Natural killer cell treated with Interleukin-12 subunit alpha and Interleukin-12 subunit beta and Interleukin-15 and Interleukin-18, amount 100 ng/mL, for 72 hours (primary cell): ENCODE measurements around the gene CDH12. TPM values are rescaled to one million over a fixed set of nuclear protein-coding genes. Genes with fewer than 3 reads are reported as not detected.

Experiments used
- ATAC-seq, 2 donors: fragments of 150-1000 bp; cut with Tn5 transposase in 1 of 2; sonication (Bioruptor Pico), chemical (Tn5 transposase) in 1 of 2; 2 replicates each; pipeline ENCODE4 v1.10.0; 2021
- DNase-seq: peaks from one replicate; pipeline ENCODE4 v3.0.0; 2022; ENCODE audit warnings: low spot score
- H3K27ac Mint-ChIP-seq, 2 donors: 1 replicate in 1 of 2; 2 replicates in 1 of 2; pipeline ENCODE4 v1.8.0; 2022; ENCODE audit warnings: mixed read lengths in 2 of 2, mild to moderate bottlenecking in 1 of 2, moderate library complexity in 1 of 2
- H3K27me3 Mint-ChIP-seq, 2 donors: 1 replicate in 1 of 2; 2 replicates in 1 of 2; pipeline ENCODE4 v1.8.0; 2022; ENCODE audit warnings: mixed read lengths in 2 of 2
- H3K36me3 Mint-ChIP-seq: one replicate; pipeline ENCODE4 v1.8.0; 2022; ENCODE audit warnings: mixed read lengths
- H3K4me1 Mint-ChIP-seq, 2 donors: 1 replicate in 1 of 2; 2 replicates in 1 of 2; pipeline ENCODE4 v1.8.0; 2022; ENCODE audit warnings: low read depth in 2 of 2, mixed read lengths in 2 of 2, mild to moderate bottlenecking in 1 of 2
- H3K4me3 Mint-ChIP-seq: one replicate; pipeline ENCODE4 v1.8.0; 2022; ENCODE audit warnings: mixed read lengths
- H3K9me3 Mint-ChIP-seq: 2 replicates; pipeline ENCODE4 v1.8.0; 2022; ENCODE audit warnings: mixed read lengths
- total RNA-seq, 2 donors: library from RNA; stranded (reverse); gene quantifications; one replicate each; pipeline ENCODE4 v1.2.3, GENCODE V29; 2022

CDH12 gene
- total RNA-seq, 2 donors from 2014 or later, result not detected

DNA sequence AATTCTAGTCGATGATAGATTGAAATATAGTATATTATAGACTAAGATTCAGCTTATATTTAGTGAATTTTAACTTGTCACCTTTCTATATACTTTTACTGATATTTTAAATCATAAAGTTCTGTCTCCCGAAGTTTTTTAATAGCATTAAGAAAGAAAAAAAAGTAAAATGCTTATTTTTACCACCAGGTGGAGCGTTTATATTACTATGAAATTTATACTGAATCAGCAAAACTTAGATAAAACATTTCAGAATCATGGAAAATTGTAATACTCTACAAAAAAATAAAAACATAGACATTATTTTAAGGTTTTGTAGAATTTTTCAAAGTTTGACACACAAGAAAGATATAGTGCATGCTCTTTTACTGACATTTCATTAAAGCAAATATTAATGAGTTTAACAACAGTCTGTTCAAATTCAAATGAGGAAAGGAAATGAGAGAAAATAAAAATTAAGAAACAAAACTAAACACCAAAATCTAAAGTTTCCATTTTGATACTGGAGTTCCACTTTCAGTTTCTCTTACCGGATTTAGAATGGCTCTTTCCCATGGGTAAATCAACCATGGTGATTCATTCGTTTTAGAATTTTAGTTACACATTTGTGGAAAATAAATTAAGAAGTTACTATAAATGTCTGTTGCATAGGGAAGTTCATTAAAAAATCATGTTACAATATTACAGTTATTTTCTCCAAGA is 1035.3 kb downstream of the CDH12 start:
- H3K36me3 Mint-ChIP-seq, result peaks cover 6% of the 10 kb centered on the region
- ATAC-seq (no peak), DNase-seq (no peak)
- no peak overlapping the region for H3K4me3 Mint-ChIP-seq
- H3K27ac Mint-ChIP-seq, result no peak overlapping the region
- peaks cover 9% of the 10 kb centered on the region for H3K9me3 Mint-ChIP-seq
- H3K4me1 Mint-ChIP-seq, result no peaks in the 10 kb centered on the region
- no peaks in the 10 kb centered on the region for H3K27me3 Mint-ChIP-seq

DNA sequence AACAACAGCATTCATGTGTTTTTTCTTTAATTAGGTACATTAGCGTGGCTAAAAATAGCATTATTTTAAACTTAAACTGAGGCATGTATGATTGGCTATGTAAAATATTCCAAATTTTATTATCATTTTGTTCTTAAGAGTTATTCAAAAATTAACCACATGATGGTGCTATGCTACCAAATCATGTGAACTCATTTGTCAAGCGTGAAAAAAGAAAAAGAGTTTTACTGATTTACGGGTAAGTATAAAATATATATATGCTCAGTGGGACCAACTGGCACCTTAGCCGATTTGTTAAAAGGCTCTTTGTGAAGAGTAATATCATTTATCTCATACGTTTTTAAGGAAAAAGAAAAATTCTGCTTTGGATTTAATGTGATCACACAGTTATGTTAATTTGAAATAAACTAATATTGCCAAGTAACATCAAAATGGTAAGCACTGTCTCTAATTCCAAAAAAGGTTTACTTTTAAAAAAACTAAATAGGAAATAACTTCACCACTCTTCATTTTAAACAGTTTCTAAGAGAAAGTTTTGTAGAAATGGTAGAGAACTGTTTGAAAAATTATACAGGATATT is 1042.3 kb downstream of the CDH12 start:
- Mint-ChIP-seq H3K36me3 (peaks cover 7% of the 10 kb centered on the region), H3K4me3 (no peak overlapping the region), H3K9me3 (peaks cover 8% of the 10 kb centered on the region), H3K27ac (no peak overlapping the region), H3K4me1 (no peaks in the 10 kb centered on the region), H3K27me3 (no peaks in the 10 kb centered on the region)
- DNase-seq (no peak), ATAC-seq (no peak)

DNA sequence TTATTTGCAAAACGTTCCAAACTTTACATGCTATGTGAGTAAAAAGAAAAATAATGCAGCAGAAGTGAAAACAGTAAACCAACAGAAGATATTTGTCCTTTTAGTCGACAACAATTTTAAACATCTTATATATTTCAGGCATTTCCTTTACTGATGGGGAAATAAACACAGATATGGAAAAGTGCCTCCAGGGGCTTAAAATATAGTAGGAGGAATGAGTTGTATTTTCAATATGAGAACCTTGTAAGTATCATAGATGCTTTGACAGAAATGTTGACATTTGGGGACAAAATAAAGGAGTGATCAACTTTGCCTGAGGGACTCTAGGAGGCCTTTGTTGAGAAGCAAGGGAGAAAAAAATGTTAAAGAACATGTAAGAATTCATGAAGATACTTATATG is 1043.5 kb downstream of the CDH12 start:
- no peaks in the 10 kb centered on the region for H3K4me1 Mint-ChIP-seq
- H3K27me3 Mint-ChIP-seq, result no peaks in the 10 kb centered on the region
- no peak overlapping the region for H3K27ac Mint-ChIP-seq
- peaks cover 7% of the 10 kb centered on the region for H3K36me3 Mint-ChIP-seq
- DNase-seq, result no peak
- H3K9me3 Mint-ChIP-seq, result peaks cover 8% of the 10 kb centered on the region
- H3K4me3 Mint-ChIP-seq, result no peak overlapping the region
- ATAC-seq, result no peak

DNA sequence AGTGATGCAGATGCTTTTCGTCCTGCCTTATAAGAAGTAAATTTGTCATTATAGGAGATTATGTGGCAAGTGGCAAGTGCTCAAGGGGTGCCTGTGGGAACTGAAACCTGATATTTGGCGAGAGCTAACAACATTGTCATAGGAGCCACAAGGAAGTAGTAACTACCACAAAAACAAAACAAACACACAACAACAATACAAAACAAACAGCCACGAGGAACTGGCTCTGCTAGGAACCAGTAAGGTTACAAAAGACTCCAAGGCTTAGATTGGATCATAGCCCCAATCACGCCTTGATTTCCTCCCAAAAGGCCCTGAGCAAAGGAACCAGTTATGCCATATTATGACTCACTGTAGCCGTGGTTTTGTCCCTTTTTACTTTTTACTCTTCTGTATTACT is 1045.2 kb downstream of the CDH12 start:
- no peak overlapping the region for H3K4me3 Mint-ChIP-seq
- H3K27ac Mint-ChIP-seq, result no peak overlapping the region
- peaks cover 7% of the 10 kb centered on the region for H3K36me3 Mint-ChIP-seq
- H3K4me1 Mint-ChIP-seq, result no peaks in the 10 kb centered on the region
- ATAC-seq (no peak), DNase-seq (no peak)
- peaks cover 6% of the 10 kb centered on the region for H3K9me3 Mint-ChIP-seq
- no peaks in the 10 kb centered on the region for H3K27me3 Mint-ChIP-seq

DNA sequence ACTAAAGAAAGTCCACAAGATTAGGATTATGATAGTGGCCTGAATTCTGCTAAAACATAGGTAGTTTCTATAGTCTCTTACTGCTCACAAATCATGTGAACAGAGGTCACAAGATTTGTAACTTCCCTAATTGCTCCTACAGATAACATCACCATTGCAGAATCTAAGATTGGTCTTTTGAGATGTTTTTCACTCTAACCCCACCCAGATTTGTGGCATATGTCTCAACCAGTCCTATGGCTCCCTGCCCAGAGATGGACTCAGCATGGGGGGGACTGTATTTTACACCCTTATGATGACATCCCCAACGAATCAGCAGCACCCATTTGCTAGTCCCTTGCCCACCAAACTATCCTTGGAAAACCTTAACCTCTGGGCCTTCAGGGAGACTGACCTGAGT is 1046.2 kb downstream of the CDH12 start:
- Mint-ChIP-seq H3K27ac (no peak overlapping the region), H3K4me1 (no peaks in the 10 kb centered on the region), H3K9me3 (peaks cover 6% of the 10 kb centered on the region), H3K36me3 (peaks cover 7% of the 10 kb centered on the region), H3K27me3 (no peaks in the 10 kb centered on the region), H3K4me3 (no peak overlapping the region)
- no peak for DNase-seq
- no peak for ATAC-seq

DNA sequence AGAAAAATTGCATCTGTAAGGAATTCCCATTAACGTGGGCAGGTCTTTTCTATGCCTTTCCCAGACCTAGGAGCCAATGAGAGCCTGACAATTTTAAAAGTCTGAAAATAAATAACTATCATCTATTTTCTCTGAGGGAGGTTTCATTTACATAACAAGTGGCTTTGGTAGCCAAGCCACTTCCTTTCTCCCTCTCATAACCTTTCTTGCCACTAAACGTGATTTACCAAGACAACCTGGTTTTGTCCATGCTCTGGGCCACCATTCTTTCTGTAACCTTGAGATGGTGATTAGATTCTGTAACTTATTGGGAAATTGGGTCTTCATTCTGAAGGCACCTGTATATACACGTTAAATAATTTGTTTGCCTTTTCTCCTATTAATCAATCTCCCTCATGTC is 1046.9 kb downstream of the CDH12 start:
- Mint-ChIP-seq H3K9me3 (peaks cover 6% of the 10 kb centered on the region), H3K27ac (no peak overlapping the region), H3K4me1 (no peaks in the 10 kb centered on the region), H3K4me3 (no peak overlapping the region), H3K27me3 (no peaks in the 10 kb centered on the region), H3K36me3 (peaks cover 7% of the 10 kb centered on the region)
- DNase-seq (no peak), ATAC-seq (no peak)

DNA sequence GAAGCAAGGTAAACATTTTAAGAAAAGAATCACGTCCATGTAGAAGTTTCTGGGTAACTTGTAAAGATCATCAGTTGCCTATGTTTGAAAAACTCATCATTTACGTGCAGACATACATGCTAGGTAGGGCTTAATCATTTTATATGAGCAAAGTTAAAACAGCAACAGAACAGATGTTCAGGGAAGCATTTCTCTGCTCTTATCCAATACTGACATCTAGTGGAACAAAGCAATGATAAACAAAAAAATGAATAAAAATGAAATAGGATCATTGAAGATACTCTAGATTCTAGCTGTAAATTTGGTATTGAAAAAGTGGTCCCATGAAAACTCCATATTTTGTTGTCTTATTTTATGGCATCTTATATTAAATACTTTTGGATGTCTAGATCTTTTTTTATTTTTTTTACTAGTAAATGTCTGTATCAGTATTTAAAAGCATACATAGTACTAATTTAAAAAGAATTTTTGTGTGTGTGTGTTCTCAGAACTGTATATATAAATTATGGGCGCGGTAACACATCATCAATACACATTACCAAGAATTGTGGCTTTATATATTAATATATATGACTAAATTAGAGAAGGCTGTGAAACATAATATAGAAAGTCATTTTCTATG is 1050.2 kb downstream of the CDH12 start:
- no peaks in the 10 kb centered on the region for H3K27me3 Mint-ChIP-seq
- H3K27ac Mint-ChIP-seq, result no peak overlapping the region
- ATAC-seq, result no peak
- H3K4me1 Mint-ChIP-seq, result no peaks in the 10 kb centered on the region
- H3K9me3 Mint-ChIP-seq, result peaks cover 12% of the 10 kb centered on the region
- no peak overlapping the region for H3K4me3 Mint-ChIP-seq
- peaks cover 5% of the 10 kb centered on the region for H3K36me3 Mint-ChIP-seq
- DNase-seq, result no peak

DNA sequence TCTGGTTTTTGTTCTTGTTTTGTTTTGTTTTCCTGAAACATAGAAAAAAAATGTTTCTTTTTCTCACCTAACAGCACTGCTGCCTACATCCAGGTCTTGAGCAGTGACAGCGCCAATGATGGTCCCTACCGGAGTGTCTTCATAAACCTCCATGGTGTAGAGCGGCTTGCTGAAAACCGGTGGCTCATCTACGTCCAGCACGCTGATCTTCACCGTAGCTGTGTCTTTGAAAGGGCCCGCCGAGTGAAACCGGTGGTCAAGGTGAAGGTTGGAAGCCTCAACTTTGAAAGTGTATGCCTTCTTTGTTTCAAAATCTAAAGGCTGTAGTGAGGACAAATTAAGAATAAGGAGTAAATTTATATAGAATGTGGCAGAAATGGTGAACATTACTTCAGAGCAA is 1051.0 kb downstream of the CDH12 start:
- H3K27ac Mint-ChIP-seq, result no peak overlapping the region
- ATAC-seq (no peak), DNase-seq (no peak)
- no peaks in the 10 kb centered on the region for H3K4me1 Mint-ChIP-seq
- H3K4me3 Mint-ChIP-seq, result no peak overlapping the region
- no peaks in the 10 kb centered on the region for H3K27me3 Mint-ChIP-seq
- H3K9me3 Mint-ChIP-seq, result peaks cover 12% of the 10 kb centered on the region
- peaks cover 5% of the 10 kb centered on the region for H3K36me3 Mint-ChIP-seq

DNA sequence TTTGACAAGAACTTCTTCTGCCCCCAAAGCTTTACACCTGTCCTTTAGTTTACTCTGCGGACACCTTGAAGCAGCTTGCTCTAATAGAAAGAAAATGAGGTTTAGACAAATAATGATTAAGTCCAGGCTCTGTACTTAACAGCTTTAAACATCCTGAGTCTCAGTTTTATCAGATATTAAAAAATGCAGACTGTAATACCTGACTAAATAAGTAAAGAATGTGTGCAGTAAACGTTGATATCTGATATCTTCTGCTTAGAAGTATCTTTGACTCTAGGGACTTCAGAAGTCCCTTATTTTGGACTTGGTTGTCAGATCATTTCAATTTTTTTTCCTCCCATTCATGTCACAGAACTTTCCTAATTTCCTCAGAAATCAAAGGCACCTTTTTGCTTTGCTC is 1060.4 kb downstream of the CDH12 start:
- no peak overlapping the region for H3K4me3 Mint-ChIP-seq
- no peak overlapping the region for H3K27ac Mint-ChIP-seq
- no peaks in the 10 kb centered on the region for H3K36me3 Mint-ChIP-seq
- H3K9me3 Mint-ChIP-seq, result peaks cover 8% of the 10 kb centered on the region
- no peak for ATAC-seq
- no peaks in the 10 kb centered on the region for H3K4me1 Mint-ChIP-seq
- no peaks in the 10 kb centered on the region for H3K27me3 Mint-ChIP-seq
- no peak for DNase-seq

DNA sequence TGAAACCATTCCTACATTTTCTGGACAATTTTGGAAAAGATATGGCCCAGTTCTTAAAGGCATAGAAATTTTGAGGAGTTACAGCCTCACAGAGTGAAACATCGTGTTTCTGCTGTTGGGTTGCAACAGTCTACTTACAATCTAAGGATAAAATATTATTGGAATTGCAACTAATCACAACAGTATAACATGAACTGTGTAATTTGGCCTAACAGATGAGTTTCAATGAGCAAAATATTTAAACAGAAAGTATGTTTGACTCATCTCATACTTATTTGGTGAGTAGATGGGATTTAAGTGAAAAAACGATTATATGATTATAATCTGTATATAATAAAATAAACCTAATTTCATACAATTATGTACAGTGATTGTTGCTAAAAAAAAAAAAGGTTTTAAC is 1061.8 kb downstream of the CDH12 start:
- DNase-seq (no peak), ATAC-seq (no peak)
- H3K4me3 Mint-ChIP-seq, result no peak overlapping the region
- H3K27me3 Mint-ChIP-seq, result no peaks in the 10 kb centered on the region
- H3K36me3 Mint-ChIP-seq, result no peaks in the 10 kb centered on the region
- H3K9me3 Mint-ChIP-seq, result peaks cover 8% of the 10 kb centered on the region
- H3K4me1 Mint-ChIP-seq, result no peaks in the 10 kb centered on the region
- H3K27ac Mint-ChIP-seq, result no peak overlapping the region

DNA sequence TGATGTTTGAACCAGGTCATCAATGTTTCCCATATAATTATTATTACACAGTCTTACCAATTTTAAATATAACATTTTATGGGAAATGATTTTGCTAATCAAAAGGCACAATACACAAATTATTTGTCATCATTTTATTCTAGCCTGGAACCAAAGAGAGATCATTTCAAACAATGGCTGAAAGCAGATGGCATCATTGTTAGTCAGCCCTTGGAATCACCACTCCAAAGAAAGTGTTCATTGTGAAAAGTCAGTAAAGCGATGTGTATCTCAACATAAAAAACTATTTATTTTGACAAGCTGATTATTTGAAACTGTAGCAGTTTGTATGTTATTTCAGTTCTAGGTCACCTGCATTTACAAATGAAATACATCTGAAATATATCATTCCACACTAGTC is 1068.7 kb downstream of the CDH12 start:
- Mint-ChIP-seq H3K4me3 (no peak overlapping the region), H3K36me3 (no peaks in the 10 kb centered on the region), H3K9me3 (peaks cover 12% of the 10 kb centered on the region), H3K27me3 (no peaks in the 10 kb centered on the region), H3K4me1 (no peaks in the 10 kb centered on the region), H3K27ac (no peak overlapping the region)
- no peak for ATAC-seq
- no peak for DNase-seq

DNA sequence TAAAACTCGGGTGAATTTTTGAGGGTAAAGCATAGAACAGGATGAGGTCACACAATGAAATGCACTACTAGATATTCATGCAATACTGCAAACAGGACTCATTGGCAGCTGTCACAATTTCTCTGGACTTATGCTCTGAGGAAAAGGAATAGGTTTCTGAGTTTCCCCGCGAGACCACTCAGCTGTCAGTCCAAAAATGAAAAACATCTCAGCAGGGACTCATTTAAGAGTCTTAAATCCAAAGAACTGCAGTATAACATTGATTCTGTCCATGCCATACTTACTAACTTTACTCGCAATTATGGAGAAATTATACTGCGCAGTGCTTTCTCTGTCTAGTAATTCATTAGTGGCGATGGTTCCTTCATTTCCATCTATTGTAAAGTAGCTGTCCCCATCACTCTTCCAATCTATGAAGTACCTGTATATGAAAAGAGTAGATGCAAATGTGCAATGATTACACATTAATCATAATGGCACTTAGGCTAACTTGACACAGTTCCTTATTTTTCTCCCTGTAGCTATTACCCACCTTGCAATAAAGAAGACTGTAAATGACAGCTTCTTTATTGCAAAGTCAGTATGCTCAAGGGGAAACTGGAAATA is 1070.0 kb downstream of the CDH12 start:
- Mint-ChIP-seq H3K9me3 (peaks cover 11% of the 10 kb centered on the region), H3K36me3 (no peaks in the 10 kb centered on the region), H3K27me3 (no peaks in the 10 kb centered on the region), H3K4me1 (no peaks in the 10 kb centered on the region), H3K4me3 (no peak overlapping the region), H3K27ac (no peak overlapping the region)
- DNase-seq (no peak), ATAC-seq (no peak)

DNA sequence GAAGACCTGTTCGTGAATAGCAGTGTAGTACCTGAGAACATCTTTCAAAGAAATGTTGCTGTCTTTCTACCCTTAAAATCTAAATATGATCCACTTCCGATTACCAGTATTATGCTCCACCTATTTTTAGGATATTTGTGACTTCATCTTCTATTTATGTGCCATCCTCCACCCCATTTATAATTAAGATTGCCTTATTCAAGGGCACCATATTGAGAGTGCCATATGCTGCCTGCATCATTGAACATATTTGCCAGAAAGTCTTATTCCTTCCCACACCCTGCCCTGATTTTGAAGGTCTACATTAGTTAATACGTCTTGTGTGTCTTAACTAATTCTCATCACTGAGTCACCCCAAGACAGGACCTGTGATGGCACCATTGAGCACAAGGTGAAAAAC is 1076.7 kb downstream of the CDH12 start:
- H3K4me3 Mint-ChIP-seq, result no peak overlapping the region

DNA sequence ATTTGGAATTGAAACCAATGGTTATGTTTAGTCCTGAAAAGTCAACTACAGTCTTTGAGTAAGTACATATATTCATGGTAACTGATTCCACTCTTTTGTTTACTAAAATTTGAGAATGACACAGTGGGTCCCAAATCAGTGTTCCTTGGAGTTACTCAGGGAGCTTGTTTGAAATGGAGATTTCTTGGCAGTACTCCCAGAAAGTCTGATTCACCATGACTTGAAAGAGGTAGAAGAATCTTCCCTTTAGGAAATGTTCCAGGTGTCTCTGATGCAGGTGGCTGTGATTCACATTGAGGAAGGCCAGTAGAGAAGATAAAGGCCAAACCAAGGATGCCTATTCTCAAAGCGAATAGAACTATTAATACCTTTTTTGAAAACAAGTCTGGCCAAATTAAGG is 1078.3 kb downstream of the CDH12 start:
- Mint-ChIP-seq H3K4me3 (no peak overlapping the region), H3K36me3 (no peaks in the 10 kb centered on the region), H3K27ac (no peak overlapping the region), H3K9me3 (peaks cover 11% of the 10 kb centered on the region), H3K4me1 (no peaks in the 10 kb centered on the region), H3K27me3 (no peaks in the 10 kb centered on the region)
- no peak for DNase-seq
- ATAC-seq, result no peak

More for the DNA sequence above, 1076.7 kb downstream of the CDH12 start:
- H3K27ac Mint-ChIP-seq, result no peak overlapping the region
- H3K4me1 Mint-ChIP-seq, result no peaks in the 10 kb centered on the region
- no peaks in the 10 kb centered on the region for H3K36me3 Mint-ChIP-seq
- DNase-seq, result no peak
- peaks cover 11% of the 10 kb centered on the region for H3K9me3 Mint-ChIP-seq
- no peak for ATAC-seq
- no peaks in the 10 kb centered on the region for H3K27me3 Mint-ChIP-seq
